Measurements from ENCODE around the gene NXPH3.

GRCh38 chr17:49548051-49548505 is 27.6 kb upstream of the NXPH3 start:
- no peak for TF ChIP-seq POLR2A (IDR thresholded peaks at IDR 0.05; ENCODE audit: low read length)
- no peak for TF ChIP-seq GATA1 (IDR thresholded peaks at IDR 0.05; ENCODE audit: low read depth, low read length)
